ENCODE results near the gene FBXL7.
A peak's percentile ranks its signal among the peaks of the same experiment; 100 is the strongest.
"Not testable (repeated sequence)": the region's sequence is repeated elsewhere in the genome, so short reads cannot be mapped to it uniquely, and the experiment has no call there.

Gene FBXL7

GRCh38 chr5:15835514-15835913, 335.5 kb downstream of the FBXL7 start:
- DNase-seq = no peak

GRCh38 chr5:15837551-15838289, 337.7 kb downstream of the FBXL7 start:
- DNase-seq = no peak

DNA sequence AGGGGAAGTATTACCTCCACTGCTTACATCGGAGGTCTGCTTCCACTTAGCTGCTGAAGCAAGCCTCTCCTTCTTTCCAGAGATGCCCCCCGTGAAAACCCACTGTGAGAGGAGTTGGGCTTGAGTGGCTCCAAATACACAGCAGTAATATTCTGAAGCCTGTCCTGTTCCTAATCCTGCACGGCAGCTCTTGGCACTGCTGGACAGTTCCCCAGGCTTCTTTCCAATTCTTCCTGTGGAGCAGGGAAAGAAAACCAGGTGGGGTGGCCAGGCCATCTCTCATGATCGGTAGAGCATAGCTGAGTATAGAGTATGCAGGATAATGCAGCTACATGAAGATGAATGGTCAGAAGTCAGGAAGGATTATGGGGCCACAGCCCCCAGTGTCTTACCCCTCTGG, 344.3 kb downstream of the FBXL7 start:
- DNase-seq = no peak

- no peak for DNase-seq
These were observed 344.9 kb downstream of the FBXL7 start for GRCh38 chr5:15844871-15845270.

GRCh38 chr5:15850536-15850935, 350.6 kb downstream of the FBXL7 start:
- no peak for DNase-seq

DNA sequence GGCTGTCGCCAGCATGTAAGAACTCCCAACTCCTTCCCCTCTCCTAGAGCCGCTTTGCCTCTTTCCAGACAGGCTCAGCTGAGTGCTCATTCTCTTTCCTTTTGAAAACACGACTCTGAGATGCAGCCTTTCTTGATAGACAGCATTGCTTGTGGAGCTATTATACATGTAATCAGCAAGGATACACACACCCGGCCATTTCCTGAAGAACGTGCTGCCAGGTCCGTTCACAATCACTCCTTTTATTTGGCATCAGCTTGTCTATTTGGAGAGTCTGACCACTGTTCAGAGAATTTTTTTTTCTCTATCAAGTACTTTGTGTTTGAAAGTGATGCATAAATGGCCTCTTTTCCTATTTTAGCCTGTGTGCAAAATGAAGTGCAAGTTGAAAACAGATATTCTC, 351.0 kb downstream of the FBXL7 start:
- no peak for DNase-seq

DNA sequence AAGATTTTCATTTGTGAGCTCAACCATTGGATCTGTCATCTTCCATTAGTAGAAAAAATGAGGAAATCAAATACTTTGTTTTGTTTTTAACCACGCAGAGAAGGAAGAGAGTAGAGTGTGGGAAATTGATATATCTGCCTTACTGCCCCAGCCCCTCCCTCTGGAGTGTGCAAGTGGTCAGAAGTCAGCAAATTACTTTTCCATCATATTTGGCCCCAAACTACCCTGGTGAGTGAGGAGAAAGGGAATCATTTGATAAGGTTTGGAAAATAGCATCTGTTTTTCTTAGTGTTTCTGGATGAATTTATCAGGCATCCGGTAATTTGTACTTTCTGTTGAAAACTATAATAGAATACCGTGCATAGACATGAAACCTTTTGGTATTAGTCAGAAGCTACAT, 352.2 kb downstream of the FBXL7 start:
- no peak for DNase-seq

GRCh38 chr5:15852949-15853348, 353.0 kb downstream of the FBXL7 start:
- no peak for DNase-seq

DNA sequence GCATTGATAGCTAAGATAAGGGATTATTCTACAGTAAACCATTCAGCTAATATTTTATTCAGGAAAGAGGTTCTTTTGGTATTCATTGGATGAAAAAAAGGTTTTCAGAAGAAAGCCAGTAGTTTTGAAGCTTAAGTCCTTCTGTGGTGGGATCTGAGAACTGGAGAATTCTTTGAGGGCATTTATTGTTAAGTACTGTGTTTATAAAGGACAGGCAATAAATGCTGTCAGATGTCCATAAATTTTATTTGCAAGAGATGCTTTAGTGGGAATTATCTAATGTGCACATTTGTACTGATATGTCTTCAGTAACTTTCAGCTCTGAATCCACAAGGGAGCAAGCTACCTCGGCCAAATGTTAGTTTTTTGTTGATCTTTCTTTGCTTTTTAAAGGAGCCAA, 358.3 kb downstream of the FBXL7 start:
- DNase-seq = no peak

DNA sequence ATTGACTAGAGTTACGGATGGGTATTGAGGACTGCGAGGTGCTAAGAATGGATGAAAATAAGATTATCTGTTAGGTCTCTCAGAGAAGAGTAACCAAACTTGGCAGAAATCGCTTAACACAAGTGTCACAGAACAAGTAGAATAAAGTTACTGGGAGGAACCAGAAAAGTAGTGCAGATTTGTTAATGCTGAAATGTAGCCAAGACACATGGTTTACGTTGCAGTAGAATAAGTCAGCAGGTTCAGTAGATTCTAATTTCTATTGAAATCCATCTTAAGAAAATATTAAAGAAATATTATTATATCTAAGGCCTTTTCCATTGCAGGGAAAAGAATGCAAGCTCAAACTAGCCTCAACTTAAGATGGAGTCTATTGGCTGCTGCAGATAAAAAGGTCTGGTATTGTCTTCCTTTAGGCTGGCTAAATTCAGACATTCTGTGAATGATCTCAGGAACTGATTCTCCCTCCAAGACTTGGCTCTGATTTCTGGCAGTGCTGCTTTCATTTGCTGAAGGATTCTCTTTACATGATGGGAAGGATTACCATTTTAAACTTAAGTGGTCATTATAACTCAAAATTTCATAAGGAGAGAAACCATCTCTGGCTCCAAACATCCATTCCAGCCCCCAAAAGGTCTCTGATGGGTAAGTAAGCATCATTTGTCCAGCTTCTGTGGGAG, 364.7 kb downstream of the FBXL7 start:
- no peak for DNase-seq

GRCh38 chr5:15872259-15872658, 372.3 kb downstream of the FBXL7 start:
- DNase-seq = not testable (repeated sequence)

GRCh38 chr5:15877914-15878313, 377.9 kb downstream of the FBXL7 start:
- no peak for DNase-seq

- DNase-seq = no peak
These were observed 380.2 kb downstream of the FBXL7 start for GRCh38 chr5:15880201-15880600.

DNA sequence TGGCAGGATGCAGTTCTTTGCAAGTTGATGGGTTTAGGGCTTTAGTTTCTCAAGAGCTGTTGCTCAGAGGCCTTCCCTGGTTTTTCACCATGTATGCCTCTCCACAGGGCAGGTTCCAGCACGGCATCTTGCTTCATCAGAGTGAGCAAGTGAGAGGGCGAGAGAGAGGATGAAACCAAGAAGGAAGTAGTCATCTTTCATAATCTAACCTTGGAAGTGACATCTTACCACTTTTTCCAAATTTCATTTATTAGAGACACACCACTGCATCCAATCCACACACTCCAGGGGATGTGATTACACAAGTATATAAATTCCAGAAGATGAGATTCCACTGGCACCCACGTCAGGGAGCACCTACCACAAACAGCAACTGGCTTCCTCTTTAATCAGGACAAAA, 385.2 kb downstream of the FBXL7 start:
- DNase-seq = no peak

- no peak for DNase-seq
These were observed 386.2 kb downstream of the FBXL7 start for GRCh38 chr5:15886156-15886555.

DNA sequence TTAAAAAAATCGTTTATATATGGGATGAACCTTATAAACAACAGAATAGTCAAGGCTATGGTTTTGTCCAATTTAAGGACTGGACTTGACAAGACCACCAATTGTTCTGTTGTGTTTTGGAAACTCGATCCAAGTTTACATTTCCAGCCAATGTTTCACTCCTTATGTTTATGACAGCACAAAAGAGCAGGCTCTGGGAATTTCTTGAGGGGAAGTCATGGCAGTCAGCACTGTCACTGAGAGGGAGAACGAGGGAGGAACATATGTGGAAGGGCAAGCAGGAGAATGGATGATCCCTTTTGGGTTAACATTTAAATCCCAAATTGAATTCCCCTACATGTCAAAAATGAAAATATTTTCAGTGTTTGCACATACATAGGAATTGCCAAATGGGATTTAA, 387.1 kb downstream of the FBXL7 start:
- DNase-seq = no peak

GRCh38 chr5:15889001-15889400, 389.0 kb downstream of the FBXL7 start:
- no peak for DNase-seq

DNA sequence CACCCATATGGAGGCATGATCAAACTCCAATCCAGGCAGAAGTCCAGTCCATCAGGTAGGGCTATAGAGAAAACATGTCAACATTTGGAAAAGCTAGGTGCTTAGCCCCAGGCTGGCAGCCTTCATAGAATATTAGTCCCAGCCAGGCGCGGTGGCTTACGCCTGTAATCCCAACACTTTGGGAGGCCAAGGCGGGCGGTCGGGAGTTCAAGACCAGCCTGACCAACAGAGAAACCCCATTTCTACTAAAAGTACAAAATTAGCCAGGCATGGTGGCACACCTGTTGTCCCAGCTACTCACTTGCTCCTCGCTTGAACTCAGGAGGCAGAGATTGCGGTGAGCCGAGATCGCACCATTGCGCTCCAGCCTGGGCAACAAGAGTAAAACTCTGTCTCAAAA, 393.9 kb downstream of the FBXL7 start:
- no peak for DNase-seq

- no peak for DNase-seq
These were observed 397.7 kb downstream of the FBXL7 start for GRCh38 chr5:15897656-15898055.

- DNase-seq = no peak
These were observed 398.7 kb downstream of the FBXL7 start for GRCh38 chr5:15898641-15899040.

- no peak for DNase-seq
These were observed 399.5 kb downstream of the FBXL7 start for GRCh38 chr5:15899481-15899880.

GRCh38 chr5:15901151-15901550, 401.2 kb downstream of the FBXL7 start:
- no peak for DNase-seq

- peak; percentile 70 for DNase-seq
These were observed 402.1 kb downstream of the FBXL7 start for GRCh38 chr5:15902066-15902465.

DNA sequence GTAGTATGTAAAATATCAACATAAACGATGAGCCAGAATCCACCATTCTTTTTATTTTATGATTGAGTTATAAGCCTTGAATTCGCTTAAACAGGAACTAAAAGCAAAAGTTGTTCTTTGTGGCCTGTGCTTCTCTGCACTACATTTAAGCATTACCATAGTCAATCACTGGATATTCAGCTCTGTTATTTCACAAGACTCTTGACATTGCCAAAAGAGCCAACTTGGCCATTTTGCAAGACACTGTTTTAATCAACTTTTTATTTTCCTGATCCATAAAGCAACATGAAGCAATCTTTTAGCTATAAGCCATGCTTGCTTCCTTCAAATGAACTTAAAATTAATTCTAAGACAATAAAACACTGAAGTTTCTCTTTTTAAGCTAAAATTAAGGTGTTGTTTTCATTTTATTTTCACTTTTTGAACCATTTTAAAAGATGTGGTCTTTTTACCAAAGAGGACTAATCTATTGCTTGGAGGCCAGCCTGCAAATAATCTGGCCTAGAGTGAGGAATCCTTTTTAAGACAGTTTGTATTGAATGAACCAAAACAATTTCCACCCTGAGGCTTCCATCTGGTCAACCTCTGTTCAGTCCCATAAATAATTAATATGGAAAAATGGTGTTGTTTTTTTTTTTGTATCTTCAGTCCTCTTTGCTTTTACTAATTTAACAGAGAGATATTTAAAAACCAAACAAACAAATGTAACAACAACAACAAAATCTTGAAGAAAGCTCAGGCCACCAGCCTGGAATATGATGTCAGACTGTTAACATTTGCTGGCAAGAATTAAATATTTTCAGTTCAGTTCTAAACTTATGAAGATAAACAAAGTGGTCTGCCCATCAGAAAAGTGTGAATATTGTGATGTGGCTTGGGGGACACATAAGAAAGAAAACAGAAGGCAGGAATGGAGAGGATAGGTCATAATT, 405.2 kb downstream of the FBXL7 start:
- no peak for DNase-seq
